ENCODE data around the gene PRELID1.

GRCh38 chr5:177275883-177276282 lies 27.7 kb upstream of the PRELID1 start:
- TF ChIP-seq POLR2A (IDR thresholded peaks at IDR 0.05; ENCODE audit: extremely low read depth, insufficient read length): no peak
- no peak for TF ChIP-seq CTCF (IDR thresholded peaks at IDR 0.05; ENCODE audit: low read depth, low read length)
- TF ChIP-seq MAX (IDR thresholded peaks at IDR 0.05; ENCODE audit: low read depth, low read length): no peak
